DOHH2 (cell line): Measurements from ENCODE around the gene CCDC85C.

Experiments
- H3F3A ChIP-seq: fragments of 200-600 bp; sonication (generic), shearing (Covaris generic); 2 replicates; pipeline ENCODE4 v1.6.0; 2016; ENCODE audit warnings: antibody characterized with exemption, mild to moderate bottlenecking; ENCODE audit not compliant: control insufficient read depth, insufficient read depth
- H3K27ac ChIP-seq: fragments of 200-600 bp; sonication (generic); 2 replicates; pipeline ENCODE4 v1.5.1; 2014; ENCODE audit warnings: low read depth, mild to moderate bottlenecking, low read length, moderate library complexity
- H3K27me3 ChIP-seq: fragments of 200-600 bp; sonication (generic); 2 replicates; pipeline ENCODE4 v1.6.1; 2014; ENCODE audit warnings: mild to moderate bottlenecking, low read length, mixed read lengths; ENCODE audit not compliant: control insufficient read depth
- H3K36me3 ChIP-seq: fragments of 200-600 bp; sonication (generic); 2 replicates; pipeline ENCODE4 v1.6.1; 2014; ENCODE audit warnings: mild to moderate bottlenecking, low read length, moderate library complexity, mixed read lengths; ENCODE audit not compliant: control insufficient read depth
- H3K4me1 ChIP-seq: fragments of 200-600 bp; sonication (generic); 2 replicates; pipeline ENCODE4 v1.6.1; 2014; ENCODE audit warnings: mild to moderate bottlenecking, low read length, mixed read lengths; ENCODE audit not compliant: control insufficient read depth
- H3K4me2 ChIP-seq: fragments of 200-600 bp; sonication (generic); 2 replicates; pipeline ENCODE4 v1.6.0; 2014; ENCODE audit warnings: mild to moderate bottlenecking, low read length, moderate library complexity
- H3K4me3 ChIP-seq: fragments of 200-600 bp; sonication (generic); 2 replicates; pipeline ENCODE4 v1.5.1; 2014; ENCODE audit warnings: mild to moderate bottlenecking, low read length, mixed read lengths
- H3K79me2 ChIP-seq: fragments of 200-600 bp; sonication (generic); 2 replicates; pipeline ENCODE4 v1.6.1; 2014; ENCODE audit warnings: mild to moderate bottlenecking, low read length, mixed read lengths; ENCODE audit not compliant: control insufficient read depth
- H3K9me2 ChIP-seq: fragments of 200-600 bp; sonication (generic); replicated peaks from 2 replicates; pipeline ENCODE4 v1.6.1; 2014; ENCODE audit warnings: mild to moderate bottlenecking, low read length, mixed read lengths; ENCODE audit not compliant: control insufficient read depth
- H3K9me3 ChIP-seq: fragments of 200-600 bp; sonication (generic); 2 replicates; pipeline ENCODE4 v1.6.1; 2014; ENCODE audit warnings: antibody characterized with exemption, low read length, mixed read lengths; ENCODE audit not compliant: control insufficient read depth, insufficient read depth
- H4K20me1 ChIP-seq: fragments of 200-600 bp; sonication (generic); 2 replicates; pipeline ENCODE4 v1.6.0; 2014; ENCODE audit warnings: low read depth, mild to moderate bottlenecking, antibody characterized with exemption, low read length, moderate library complexity; ENCODE audit not compliant: control insufficient read depth, insufficient read depth
- CTCF ChIP-seq: fragments of 200-600 bp; sonication (generic); IDR thresholded peaks from one replicate; pipeline ENCODE4 v1.5.1; 2014; ENCODE audit warnings: antibody characterized with exemption, mild to moderate bottlenecking, low read depth, low read length; ENCODE audit not compliant: poor library complexity, severe bottlenecking
- EZH2phosphoT487 ChIP-seq: fragments of 200-600 bp; sonication (generic); IDR thresholded peaks from 2 replicates; pipeline ENCODE4 v1.6.1; 2017; ENCODE audit warnings: borderline replicate concordance, mild to moderate bottlenecking, antibody characterized with exemption, low read length, moderate library complexity, mixed read lengths

CCDC85C gene

GRCh38 chr14:99522457-99522891, 81.5 kb downstream of the CCDC85C start:
- Histone ChIP-seq H3K36me3 (no peaks in the 10 kb centered on the region), H3K27ac (no peak overlapping the region), H3K9me2 (no peaks in the 10 kb centered on the region), H3F3A (no peaks in the 10 kb centered on the region), H3K79me2 (no peaks in the 10 kb centered on the region), H3K9me3 (no peaks in the 10 kb centered on the region), H3K27me3 (no peaks in the 10 kb centered on the region), H4K20me1 (no peaks in the 10 kb centered on the region), H3K4me3 (no peak overlapping the region), H3K4me1 (no peaks in the 10 kb centered on the region), H3K4me2 (no peak overlapping the region)
- TF ChIP-seq CTCF (no peak), EZH2phosphoT487 (no peak)

- Histone ChIP-seq H3K79me2 (no peaks in the 10 kb centered on the region), H3K4me2 (no peak overlapping the region), H3K9me2 (no peaks in the 10 kb centered on the region), H3K9me3 (no peaks in the 10 kb centered on the region), H3K36me3 (no peaks in the 10 kb centered on the region), H4K20me1 (no peaks in the 10 kb centered on the region), H3F3A (no peaks in the 10 kb centered on the region), H3K4me3 (no peak overlapping the region), H3K27ac (no peak overlapping the region), H3K4me1 (no peaks in the 10 kb centered on the region), H3K27me3 (no peaks in the 10 kb centered on the region)
- no peak for TF ChIP-seq CTCF
- no peak for TF ChIP-seq EZH2phosphoT487
These were observed 82.0 kb downstream of the CCDC85C start for GRCh38 chr14:99522025-99522401.

- H3K36me3 ChIP-seq = no peaks in the 10 kb centered on the region
- H4K20me1 ChIP-seq = no peaks in the 10 kb centered on the region
- no peaks in the 10 kb centered on the region for H3K9me3 ChIP-seq
- no peaks in the 10 kb centered on the region for H3K4me1 ChIP-seq
- no peak overlapping the region for H3K4me2 ChIP-seq
- no peak overlapping the region for H3K4me3 ChIP-seq
- TF ChIP-seq CTCF (no peak), EZH2phosphoT487 (no peak)
- no peak overlapping the region for H3K27ac ChIP-seq
- H3K9me2 ChIP-seq = no peaks in the 10 kb centered on the region
- H3F3A ChIP-seq = no peaks in the 10 kb centered on the region
- H3K27me3 ChIP-seq = no peaks in the 10 kb centered on the region
- H3K79me2 ChIP-seq = no peaks in the 10 kb centered on the region
These were observed 82.6 kb downstream of the CCDC85C start for GRCh38 chr14:99521176-99522024.
